Measurements from ENCODE around the gene ALOX5. TPM values are rescaled to one million over a fixed set of nuclear protein-coding genes. Genes with fewer than 3 reads are reported as not detected.

The ALOX5 gene
- total and polyA plus RNA-seq, 2 donors (not counting 1 experiment from before 2014, with no cell fraction given) = 354 to 888 TPM

DNA sequence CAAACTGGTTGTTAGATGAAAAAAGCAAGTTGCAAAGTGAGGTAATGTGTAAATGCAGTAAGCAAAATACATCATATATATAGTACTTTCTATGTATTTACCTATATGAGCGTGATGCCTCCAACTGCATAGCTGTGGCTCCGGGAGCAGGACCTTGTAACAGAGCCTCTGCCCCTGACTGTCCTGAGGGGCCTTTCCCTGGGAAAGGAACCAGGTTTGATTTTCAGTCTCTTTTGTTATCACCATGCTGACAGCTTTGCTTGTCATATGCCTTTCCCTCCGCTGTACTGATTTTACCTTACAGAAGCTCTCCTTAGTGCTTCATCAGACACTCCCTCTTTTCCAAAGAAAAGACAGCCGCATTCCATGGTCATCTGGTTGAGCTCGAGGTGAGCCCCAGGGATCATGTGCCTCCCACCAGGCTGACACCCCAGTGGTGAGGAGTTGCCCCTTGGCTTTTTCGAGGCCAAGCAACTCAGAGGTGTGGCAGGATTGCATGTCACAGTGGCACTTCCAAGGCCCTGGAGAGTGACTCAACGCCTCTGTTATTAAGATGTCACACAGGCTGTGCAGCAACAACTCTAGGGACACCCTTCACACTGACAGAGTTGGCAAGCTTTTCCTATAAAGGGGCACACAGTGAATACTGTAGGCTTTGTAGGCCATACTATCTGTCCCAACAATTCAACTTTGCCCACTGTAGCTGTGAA is 78.9 kb downstream of the ALOX5 start:
- H3K27ac Mint-ChIP-seq = peak overlapping the region; percentile 22
- H3K27me3 Mint-ChIP-seq = no peaks in the 10 kb centered on the region
- no peak overlapping the region for H3K4me3 Mint-ChIP-seq
- no peak overlapping the region for H3K4me2 ChIP-seq (replicated peaks; ENCODE audit: low read depth, low read length, poor library complexity, severe bottlenecking)
- no peak for ATAC-seq (ENCODE audit: low read depth)
- ChIA-PET CTCF (interaction anchor here (1.6 to 2.5 kb wide), 2 partner anchors 9 to 12 kb away, joined by 5 to 13 read pairs; no protein-coding TSS in a partner anchor), POLR2A (interaction anchor here (1.2 kb wide), 1 partner anchor 13 kb away, joined by 3 read pairs; no protein-coding TSS in a partner anchor)
- intact Hi-C loops (cut with micrococcal nuclease) = no loop called here
- no peaks in the 10 kb centered on the region for H3K27me3 ChIP-seq (replicated peaks in 1 of 4; ENCODE audit: control extremely low read depth in 1 of 4, control insufficient read depth in 3 of 4, insufficient read depth in 4 of 4, low read length in 3 of 4)
- no peak overlapping the region for H3K9ac ChIP-seq (ENCODE audit: low read length)
- no peak overlapping the region for H3K27ac ChIP-seq (ENCODE audit: low read length in 2 of 2)
- no peaks in the 10 kb centered on the region for H4K20me1 ChIP-seq (ENCODE audit: control insufficient read depth, insufficient read depth, low read length, poor library complexity, severe bottlenecking)
- 98% methylated on average over 7 of the region's 7 CpGs for WGBS (ENCODE audit: insufficient coverage)
- no peak overlapping the region for H2AFZ ChIP-seq (ENCODE audit: insufficient read depth, low read depth, low read length, poor library complexity, severe bottlenecking)
- H3K36me3 ChIP-seq (replicated peaks in 1 of 2; ENCODE audit: control extremely low read depth in 1 of 2, control insufficient read depth in 1 of 2, extremely low read depth in 1 of 2, insufficient read depth in 2 of 2, low read length in 1 of 2) = peaks cover 1 to 30% of the 10 kb centered on the region in 2 experiments
- H3K4me1 Mint-ChIP-seq = peaks cover 28% of the 10 kb centered on the region
- H3K4me1 ChIP-seq (ENCODE audit: control insufficient read depth in 2 of 2, insufficient read depth in 2 of 2, low read length in 2 of 2) = peaks cover 9 to 16% of the 10 kb centered on the region in 2 donors
- H3K9me3 Mint-ChIP-seq (ENCODE audit: insufficient read depth) = peaks cover 4% of the 10 kb centered on the region
- peaks cover 34% of the 10 kb centered on the region for H3K79me2 ChIP-seq (ENCODE audit: control insufficient read depth, insufficient read depth, low read length)
- DNase-seq = no peak
- H3K9me3 ChIP-seq (ENCODE audit: control extremely low read depth in 1 of 3, control insufficient read depth in 2 of 3, insufficient read depth in 1 of 3, low read length in 2 of 3) = peaks cover 0 to 2% (median 0%) of the 10 kb centered on the region in 3 donors
- TF ChIP-seq, protein P1, sequence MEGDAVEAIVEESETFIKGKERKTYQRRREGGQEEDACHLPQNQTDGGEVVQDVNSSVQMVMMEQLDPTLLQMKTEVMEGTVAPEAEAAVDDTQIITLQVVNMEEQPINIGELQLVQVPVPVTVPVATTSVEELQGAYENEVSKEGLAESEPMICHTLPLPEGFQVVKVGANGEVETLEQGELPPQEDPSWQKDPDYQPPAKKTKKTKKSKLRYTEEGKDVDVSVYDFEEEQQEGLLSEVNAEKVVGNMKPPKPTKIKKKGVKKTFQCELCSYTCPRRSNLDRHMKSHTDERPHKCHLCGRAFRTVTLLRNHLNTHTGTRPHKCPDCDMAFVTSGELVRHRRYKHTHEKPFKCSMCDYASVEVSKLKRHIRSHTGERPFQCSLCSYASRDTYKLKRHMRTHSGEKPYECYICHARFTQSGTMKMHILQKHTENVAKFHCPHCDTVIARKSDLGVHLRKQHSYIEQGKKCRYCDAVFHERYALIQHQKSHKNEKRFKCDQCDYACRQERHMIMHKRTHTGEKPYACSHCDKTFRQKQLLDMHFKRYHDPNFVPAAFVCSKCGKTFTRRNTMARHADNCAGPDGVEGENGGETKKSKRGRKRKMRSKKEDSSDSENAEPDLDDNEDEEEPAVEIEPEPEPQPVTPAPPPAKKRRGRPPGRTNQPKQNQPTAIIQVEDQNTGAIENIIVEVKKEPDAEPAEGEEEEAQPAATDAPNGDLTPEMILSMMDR (IDR thresholded peaks at IDR 0.05) = no peak
- no peak for TF ChIP-seq EZH2 (IDR thresholded peaks at IDR 0.05; ENCODE audit: borderline replicate concordance, insufficient read depth, low read depth, low read length, poor library complexity, severe bottlenecking)
- no peak overlapping the region for H3K4me3 ChIP-seq (ENCODE audit: control extremely low read depth in 1 of 5, extremely low read depth in 1 of 5, insufficient read depth in 1 of 5, low read depth in 2 of 5, low read length in 4 of 5)

GRCh38 chr10:45453639-45454255 is 79.7 kb downstream of the ALOX5 start:
- H3K4me1 ChIP-seq (ENCODE audit: control insufficient read depth in 2 of 2, insufficient read depth in 2 of 2, low read length in 2 of 2) = peaks cover 12 to 20% of the 10 kb centered on the region in 2 donors
- no peak overlapping the region for H3K4me3 ChIP-seq (ENCODE audit: control extremely low read depth in 1 of 5, extremely low read depth in 1 of 5, insufficient read depth in 1 of 5, low read depth in 2 of 5, low read length in 4 of 5)
- DNase-seq (no peak), ATAC-seq (ENCODE audit: low read depth) (no peak)
- no peak overlapping the region for H3K4me2 ChIP-seq (replicated peaks; ENCODE audit: low read depth, low read length, poor library complexity, severe bottlenecking)
- ChIA-PET CTCF (interaction anchor here (1.6 to 2.5 kb wide), 2 partner anchors 8 to 11 kb away, joined by 5 to 13 read pairs; no protein-coding TSS in a partner anchor), POLR2A (interaction anchor here (1.2 kb wide), 1 partner anchor 12 kb away, joined by 3 read pairs; no protein-coding TSS in a partner anchor)
- H3K27ac ChIP-seq (ENCODE audit: low read length in 2 of 2) = no peak overlapping the region
- H3K9me3 Mint-ChIP-seq (ENCODE audit: insufficient read depth) = peaks cover 4% of the 10 kb centered on the region
- no peaks in the 10 kb centered on the region for H3K27me3 Mint-ChIP-seq
- H3K79me2 ChIP-seq (ENCODE audit: control insufficient read depth, insufficient read depth, low read length) = peaks cover 43% of the 10 kb centered on the region
- H3K9ac ChIP-seq (ENCODE audit: low read length) = no peak overlapping the region
- peak overlapping the region; percentile 69 for H3K27ac Mint-ChIP-seq
- H3K27me3 ChIP-seq (replicated peaks in 1 of 4; ENCODE audit: control extremely low read depth in 1 of 4, control insufficient read depth in 3 of 4, insufficient read depth in 4 of 4, low read length in 3 of 4) = no peaks in the 10 kb centered on the region
- H2AFZ ChIP-seq (ENCODE audit: insufficient read depth, low read depth, low read length, poor library complexity, severe bottlenecking) = no peak overlapping the region
- H3K4me3 Mint-ChIP-seq = no peak overlapping the region
- peaks cover 36% of the 10 kb centered on the region for H3K4me1 Mint-ChIP-seq
- H4K20me1 ChIP-seq (ENCODE audit: control insufficient read depth, insufficient read depth, low read length, poor library complexity, severe bottlenecking) = no peaks in the 10 kb centered on the region
- H3K9me3 ChIP-seq (ENCODE audit: control extremely low read depth in 1 of 3, control insufficient read depth in 2 of 3, insufficient read depth in 1 of 3, low read length in 2 of 3) = peaks cover 0 to 2% (median 0%) of the 10 kb centered on the region in 3 donors
- intact Hi-C loops (cut with micrococcal nuclease) = no loop called here
- peaks cover 1 to 39% of the 10 kb centered on the region in 2 experiments for H3K36me3 ChIP-seq (replicated peaks in 1 of 2; ENCODE audit: control extremely low read depth in 1 of 2, control insufficient read depth in 1 of 2, extremely low read depth in 1 of 2, insufficient read depth in 2 of 2, low read length in 1 of 2)
- WGBS (ENCODE audit: insufficient coverage) = 88% methylated on average over 9 of the region's 9 CpGs
- TF ChIP-seq, protein P1 (IDR thresholded peaks at IDR 0.05) = no peak
- no peak for TF ChIP-seq EZH2 (IDR thresholded peaks at IDR 0.05; ENCODE audit: borderline replicate concordance, insufficient read depth, low read depth, low read length, poor library complexity, severe bottlenecking)
